GM21381 (cell line): ENCODE data around the gene KRT35.

Source experiments
- ATAC-seq: cut with Tn5 transposase; IDR thresholded peaks from one replicate; pipeline ENCODE4 v1.9.1; 2021; ENCODE audit warnings: mild to moderate bottlenecking, moderate library complexity; ENCODE audit not compliant: unreplicated experiment

Gene KRT35

GRCh38 chr17:41428591-41429291 lies 52.2 kb downstream of the KRT35 start:
- ATAC-seq, result no peak
